K562 (cell line): ENCODE data around the gene CHST8. TPM values are rescaled to one million over a fixed set of nuclear protein-coding genes. Genes with fewer than 3 reads are reported as not detected.

Source experiments
- ATAC-seq: fragments of 200-7000 bp; cut with Tn5 transposase; 3 replicates; pipeline ENCODE4 v1.9.1; 2020; ENCODE audit warnings: moderate library complexity
- BruUV-seq: library from RNA; stranded (reverse); fragments of 400-500 nt; replicated peaks from 2 replicates; lab custom pipeline; 2021; lab: Mats Ljungman, UMichigan
- CTCF ChIA-PET: fragments of 300-600 bp; formaldehyde crosslinking; extraction: SDS; loops from one replicate; lab custom pipeline; 2021; ENCODE audit warnings: low intra/inter-chr PET ratio; lab: Yijun Ruan, JAX
- POLR2A ChIA-PET: fragments of 300-600, 350-650 bp; sonication (Branson Sonifier 250); formaldehyde crosslinking; extraction: SDS; loops from one replicate; lab custom pipeline; 2021; ENCODE audit warnings: antibody characterized with exemption, inconsistent platforms; lab: Yijun Ruan, JAX
- DNase-seq, 4 experiments: peaks; one replicate each; pipeline versions ENCODE4 v3.0.0 to v3.0.0-alpha.2; 2011 to 2018; ENCODE audit warnings: low spot score in 3 of 4, mixed read lengths in 3 of 4; ENCODE audit errors: extremely low read depth in 1 of 4
- FAIRE-seq: peaks from 2 replicates; lab custom pipeline; 2011; peaks lifted over from hg19 to GRCh38; lab: Jason Lieb, UNC
- H2AFZ ChIP-seq: 2 replicates; pipeline ENCODE4 v1.6.0; 2011; ENCODE audit warnings: low read depth, low read length, control low read depth, inconsistent platforms
- H3K27ac ChIP-seq: fragments of 200-600 bp; 3 replicates; pipeline ENCODE4 v1.8.0; 2011; ENCODE audit warnings: low read depth, mild to moderate bottlenecking, control low read depth, inconsistent platforms, low read length, moderate library complexity, mixed read lengths; ENCODE audit errors: extremely low read depth
- H3K27me3 ChIP-seq, 2 experiments: fragments of 300-600 bp in 1 of 2; 2 replicates in 1 of 2; 3 replicates in 1 of 2; pipeline versions ENCODE4 v1.6.0 to v1.8.0; 2011; ENCODE audit warnings: inconsistent platforms in 2 of 2, low read length in 2 of 2, mild to moderate bottlenecking in 1 of 2, mixed read lengths in 1 of 2, moderate library complexity in 1 of 2; ENCODE audit not compliant: control insufficient read depth in 2 of 2, insufficient read depth in 2 of 2
- H3K36me3 ChIP-seq: fragments of 300-600 bp; 3 replicates; pipeline ENCODE4 v1.8.0; 2011; ENCODE audit warnings: mild to moderate bottlenecking, low read length, inconsistent platforms; ENCODE audit not compliant: control insufficient read depth, insufficient read depth
- H3K4me1 ChIP-seq, 2 experiments: fragments of 200-600 bp in 1 of 2; replicated peaks in 1 of 2; 2 replicates in 1 of 2; 3 replicates in 1 of 2; pipeline versions ENCODE4 v1.5.1 to v1.8.0; 2011; ENCODE audit warnings: inconsistent platforms in 2 of 2, low read length in 2 of 2, mild to moderate bottlenecking in 1 of 2, mixed read lengths in 1 of 2, moderate library complexity in 1 of 2; ENCODE audit not compliant: control insufficient read depth in 2 of 2, insufficient read depth in 2 of 2
- H3K4me2 ChIP-seq: 2 replicates; pipeline ENCODE4 v1.6.1; 2011; ENCODE audit warnings: low read length, control low read depth, inconsistent platforms, mixed read lengths; ENCODE audit not compliant: insufficient read depth
- H3K4me3 ChIP-seq: fragments of 200-600 bp; sonication (generic), shearing (Covaris generic); 2 replicates; pipeline ENCODE4 v1.5.1; 2016; ENCODE audit warnings: control low read depth, inconsistent platforms
- H3K79me2 ChIP-seq: fragments of 200-600 bp; 3 replicates; pipeline ENCODE4 v1.8.0; 2011; ENCODE audit warnings: low read length, inconsistent platforms; ENCODE audit not compliant: control insufficient read depth, insufficient read depth
- H3K9ac ChIP-seq, 2 experiments: 2 replicates each; pipeline versions ENCODE4 v1.6.0 to v1.6.1; 2011; ENCODE audit warnings: low read depth in 2 of 2, low read length in 2 of 2, control low read depth in 1 of 2, inconsistent platforms in 1 of 2, mild to moderate bottlenecking in 1 of 2, mixed read lengths in 1 of 2; ENCODE audit not compliant: insufficient read depth in 1 of 2
- H3K9me1 ChIP-seq: one replicate; pipeline ENCODE4 v1.6.0; 2011; ENCODE audit warnings: inconsistent platforms, mild to moderate bottlenecking, low read length, moderate library complexity; ENCODE audit not compliant: control insufficient read depth, insufficient read depth
- H3K9me3 ChIP-seq: replicated peaks from 2 replicates; pipeline ENCODE4 v1.5.1; 2011; ENCODE audit warnings: low read depth, low read length, inconsistent platforms; ENCODE audit not compliant: control insufficient read depth, insufficient read depth
- H4K20me1 ChIP-seq: replicated peaks from 2 replicates; pipeline ENCODE4 v1.6.1; 2011; ENCODE audit warnings: low read length, inconsistent platforms, mixed read lengths; ENCODE audit not compliant: control insufficient read depth, insufficient read depth
- CEBPZ ChIP-seq: fragments of 150-350 bp; IDR thresholded peaks from 2 replicates; pipeline ENCODE4 v1.6.1; 2014; ENCODE audit warnings: low read depth, mild to moderate bottlenecking, low read length, borderline replicate concordance
- FOXJ2 ChIP-seq: fragments of 200-800 bp; sonication (Bioruptor generic); IDR thresholded peaks from 2 replicates; pipeline ENCODE4 v1.6.1; 2016; ENCODE audit warnings: missing genetic modification characterization, missing compliant biosample characterization
- MEF2A ChIP-seq: IDR thresholded peaks from 2 replicates; pipeline ENCODE4 v1.6.1; 2011; ENCODE audit warnings: low read depth, mild to moderate bottlenecking, low read length, moderate library complexity; ENCODE audit not compliant: control insufficient read depth
- NFATC3 ChIP-seq: fragments of 450-650 bp; IDR thresholded peaks from 2 replicates; pipeline ENCODE4 v1.6.1; 2017; ENCODE audit warnings: mild to moderate bottlenecking
- SMARCE1 ChIP-seq: fragments of 450-650 bp; IDR thresholded peaks from 2 replicates; pipeline ENCODE4 v1.7.1; 2016; ENCODE audit warnings: mild to moderate bottlenecking
- TAF1 ChIP-seq: IDR thresholded peaks from 2 replicates; pipeline ENCODE4 v1.6.1; 2011; ENCODE audit warnings: mild to moderate bottlenecking, low read length, moderate library complexity; ENCODE audit not compliant: insufficient read depth, control insufficient read depth, severe bottlenecking; ENCODE audit errors: extremely low read depth
- WGBS: fragments of 100-300 bp; shearing (Covaris generic); methylation state at CpG from one replicate; pipeline ENCODE4 v1.1.6; 2016; ENCODE audit warnings: low coverage, mixed read lengths; ENCODE audit not compliant: insufficient coverage; ENCODE audit errors: missing lambda C conversion rate; 5-methylcytosine and 5-hydroxymethylcytosine counted together
- in situ Hi-C: fragments of 300-500 bp; cut with MboI; formaldehyde crosslinking; loops from 4 replicates; pipeline ENCODE4 v1.15.0; 2018; ENCODE audit warnings: inconsistent platforms, mixed read lengths
- intact Hi-C: fragments of 100-400 bp; cut with micrococcal nuclease; formaldehyde crosslinking; loops from 2 replicates; pipeline ENCODE4 v1.14.2; 2022
- polyA plus RNA-seq, 8 experiments: library from polyadenylated mRNA; depleted of rRNA in 4 of 8; stranded (reverse) in 5 of 8; unstranded in 3 of 8; fragments of >200 nt; fragmentation: Nextera tagmentation in 2 of 8; fragmentation: Illumina TruSeq in 1 of 8; extraction: Ambion mirVana in 2 of 8; extraction: Trizol in 1 of 8; gene quantifications; 2 replicates each; pipeline versions ENCODE4 v1.2.1 to v1.2.3, GENCODE V29; 2011 to 2014; ENCODE audit warnings: inconsistent platforms in 1 of 8, missing spikeins in 1 of 8
- total RNA-seq, 7 experiments: library from RNA; depleted of rRNA in 6 of 7; stranded (reverse); fragments of >200 nt in 6 of 7; fragmentation: Illumina TruSeq in 2 of 7; extraction: Trizol in 2 of 7; gene quantifications; 2 replicates each; pipeline versions ENCODE4 v1.2.1 to v1.2.3, GENCODE V29; 2011 to 2021; ENCODE audit warnings: low replicate concordance in 1 of 7

The CHST8 gene
- total and polyA plus RNA-seq, 9 of the 15 experiments (the other 6 are each of a cell fraction or from before 2014, with no cell fraction given) = 0.11 TPM; not detected in 8

GRCh38 chr19:33609353-33609752, 12.4 kb upstream of the CHST8 start:
- in situ Hi-C loops = no loop called here
- no peak for FAIRE-seq
- H3K27me3 ChIP-seq = peaks cover 0 to 17% of the 10 kb centered on the region in 2 experiments; a peak in 1 of 5 replicates

More at GRCh38 chr19:33609353-33609752, 12.4 kb upstream of the CHST8 start:
- H3K27ac ChIP-seq = no peak overlapping the region
- CTCF ChIA-PET = no interaction called here
- H3K9me3 ChIP-seq = no peaks in the 10 kb centered on the region
- no peak overlapping the region for H2AFZ ChIP-seq
- intact Hi-C loops = no loop called here
- H3K4me1 ChIP-seq = no peaks in the 10 kb centered on the region
- H3K79me2 ChIP-seq = no peaks in the 10 kb centered on the region
- H3K9me1 ChIP-seq = no peaks in the 10 kb centered on the region
- no peaks in the 10 kb centered on the region for H3K36me3 ChIP-seq
- no peak overlapping the region for H3K4me3 ChIP-seq
- no peak overlapping the region for H3K9ac ChIP-seq
- no peak overlapping the region for H3K4me2 ChIP-seq
- no peaks in the 10 kb centered on the region for H4K20me1 ChIP-seq
- BruUV-seq = no TSS peak
- TF ChIP-seq CEBPZ = no peak
- no peak for TF ChIP-seq SMARCE1
- no peak for TF ChIP-seq FOXJ2 (tag)
- no peak for TF ChIP-seq MEF2A
- TF ChIP-seq NFATC3 = no peak
- no peak for TF ChIP-seq TAF1
- no peak for ATAC-seq
- no peak for DNase-seq
- 0% methylated on average over 1 of the region's 1 CpG for WGBS
- POLR2A ChIA-PET = no interaction called here
